BJ (cell line): ENCODE results near the gene MORN5. TPM values are rescaled to one million over a fixed set of nuclear protein-coding genes. Genes with fewer than 3 reads are reported as not detected.
A peak's percentile ranks its signal among the peaks of the same experiment; 100 is the strongest.

ENCODE experiments used
- CTCF ChIA-PET: fragments of 350-600 bp; formaldehyde crosslinking; extraction: SDS; loops from one replicate; lab custom pipeline; 2021; ENCODE audit warnings: antibody characterized with exemption, inconsistent platforms; lab: Yijun Ruan, JAX
- POLR2A ChIA-PET: fragments of 300-600 bp; sonication (Branson Sonifier 250); formaldehyde crosslinking; extraction: SDS; loops from one replicate; lab custom pipeline; 2021; ENCODE audit warnings: antibody characterized with exemption; lab: Charles Lee
- DNase-seq: peaks from one replicate; pipeline ENCODE4 v3.0.0-alpha.2; 2011; ENCODE audit warnings: low read depth
- H3K27me3 ChIP-seq: 2 replicates; pipeline ENCODE4 v1.6.0; 2011; ENCODE audit warnings: low read length; ENCODE audit not compliant: control insufficient read depth, insufficient read depth
- H3K36me3 ChIP-seq: 2 replicates; pipeline ENCODE4 v1.5.1; 2011; ENCODE audit warnings: low read length; ENCODE audit not compliant: control insufficient read depth, insufficient read depth
- H3K4me3 ChIP-seq: 2 replicates; pipeline ENCODE4 v1.5.1; 2011; ENCODE audit warnings: low read depth, mild to moderate bottlenecking, control low read depth, low read length
- CTCF ChIP-seq: IDR thresholded peaks from 2 replicates; pipeline ENCODE4 v1.5.1; 2011; ENCODE audit warnings: low read depth, mild to moderate bottlenecking, control low read depth, inconsistent platforms, low read length, moderate library complexity; ENCODE audit not compliant: insufficient read depth
- polyA plus RNA-seq: library from polyadenylated mRNA; depleted of rRNA; stranded (reverse); fragments of >200 nt; gene quantifications from 2 replicates; pipeline ENCODE4 v1.2.3, GENCODE V29; 2011

The MORN5 gene
- polyA plus RNA-seq, 1 experiment: not detected

- Histone ChIP-seq H3K27me3 (peaks cover 10% of the 10 kb centered on the region), H3K36me3 (no peaks in the 10 kb centered on the region), H3K4me3 (no peak overlapping the region)
- DNase-seq: no peak
- POLR2A ChIA-PET: no interaction called here
- CTCF ChIA-PET: interaction anchor here (1.3 kb wide), 1 partner anchor 74 kb away, joined by 3 read pairs; no protein-coding TSS in a partner anchor
- no peak for TF ChIP-seq CTCF
Measured at GRCh38 chr9:122173670-122174069, 14.0 kb downstream of the MORN5 start.

- H3K4me3 ChIP-seq: no peak overlapping the region
- POLR2A ChIA-PET: no interaction called here
- no peaks in the 10 kb centered on the region for H3K36me3 ChIP-seq
- CTCF ChIA-PET: interaction anchor here (0.8 kb wide), 1 partner anchor 11 kb away, joined by 3 read pairs; no protein-coding TSS in a partner anchor
- TF ChIP-seq CTCF: no peak
- H3K27me3 ChIP-seq: peaks cover 7% of the 10 kb centered on the region
- DNase-seq: no peak
Measured at GRCh38 chr9:122176916-122177315, 17.2 kb downstream of the MORN5 start.

GRCh38 chr9:122179054-122179689 is 19.5 kb downstream of the MORN5 start:
- peaks cover 12% of the 10 kb centered on the region for H3K27me3 ChIP-seq
- ChIA-PET CTCF (no interaction called here), POLR2A (no interaction called here)
- no peak overlapping the region for H3K4me3 ChIP-seq
- no peak for DNase-seq
- H3K36me3 ChIP-seq: no peaks in the 10 kb centered on the region
- no peak for TF ChIP-seq CTCF

- ChIA-PET CTCF (interaction anchor here (1.8 kb wide), 1 partner anchor 15 kb away, joined by 4 read pairs; no protein-coding TSS in a partner anchor), POLR2A (no interaction called here)
- TF ChIP-seq CTCF: no peak
- peaks cover 12% of the 10 kb centered on the region for H3K27me3 ChIP-seq
- H3K4me3 ChIP-seq: no peak overlapping the region
- no peak for DNase-seq
- H3K36me3 ChIP-seq: no peaks in the 10 kb centered on the region
Measured at GRCh38 chr9:122179690-122180074, 20.0 kb downstream of the MORN5 start.

GRCh38 chr9:122180633-122181032 is 20.9 kb downstream of the MORN5 start:
- ChIA-PET POLR2A (no interaction called here), CTCF (interaction anchor here (1.3 to 1.8 kb wide), 3 partner anchors 10 to 56 kb away, joined by 4 read pairs; no protein-coding TSS in a partner anchor)
- peak; percentile 57 for DNase-seq
- no peak overlapping the region for H3K4me3 ChIP-seq
- H3K36me3 ChIP-seq: no peaks in the 10 kb centered on the region
- H3K27me3 ChIP-seq: peaks cover 12% of the 10 kb centered on the region
- TF ChIP-seq CTCF: no peak
